Measurements from ENCODE around the gene QSOX1.

QSOX1 gene

DNA sequence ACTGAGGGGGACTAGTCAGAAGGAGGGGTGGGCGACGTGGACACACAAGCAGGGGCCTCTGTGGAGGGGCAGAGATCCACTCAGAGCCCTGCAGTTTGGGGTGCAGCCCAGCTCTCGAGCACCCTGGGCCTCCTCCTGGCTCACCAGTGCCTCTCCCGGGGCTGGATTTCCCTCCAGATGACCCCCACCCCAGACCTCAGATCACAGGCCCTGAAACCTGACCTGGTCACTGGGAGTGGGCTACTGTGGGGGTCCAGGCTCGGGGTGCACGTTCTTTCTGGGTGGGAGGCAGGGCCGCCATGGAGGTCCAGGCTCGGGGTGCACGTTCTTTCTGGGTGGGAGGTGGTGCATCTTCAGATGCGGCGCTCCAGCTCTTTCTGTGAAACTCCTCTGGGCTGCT is 65.1 kb downstream of the QSOX1 start:
- DNase-seq = no peak

DNA sequence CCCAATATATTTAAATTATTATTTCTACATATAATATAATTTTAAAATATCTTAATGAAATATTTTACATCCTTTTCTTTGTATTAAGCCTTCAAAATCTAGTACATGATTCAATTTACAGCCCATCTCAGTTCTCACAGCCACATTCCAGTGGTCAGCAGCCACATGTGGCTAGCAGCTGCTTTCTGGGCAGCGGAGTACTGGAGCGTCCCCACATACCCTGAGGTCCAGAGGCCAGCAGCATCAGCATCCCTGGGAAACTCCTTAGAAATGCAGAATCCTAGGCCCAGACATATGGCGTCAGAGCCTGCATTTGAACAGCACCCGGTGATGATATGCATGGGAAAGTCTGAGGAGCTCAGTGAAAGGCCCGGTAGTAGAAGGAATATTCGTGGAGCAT is 66.8 kb downstream of the QSOX1 start:
- no peak for DNase-seq

DNA sequence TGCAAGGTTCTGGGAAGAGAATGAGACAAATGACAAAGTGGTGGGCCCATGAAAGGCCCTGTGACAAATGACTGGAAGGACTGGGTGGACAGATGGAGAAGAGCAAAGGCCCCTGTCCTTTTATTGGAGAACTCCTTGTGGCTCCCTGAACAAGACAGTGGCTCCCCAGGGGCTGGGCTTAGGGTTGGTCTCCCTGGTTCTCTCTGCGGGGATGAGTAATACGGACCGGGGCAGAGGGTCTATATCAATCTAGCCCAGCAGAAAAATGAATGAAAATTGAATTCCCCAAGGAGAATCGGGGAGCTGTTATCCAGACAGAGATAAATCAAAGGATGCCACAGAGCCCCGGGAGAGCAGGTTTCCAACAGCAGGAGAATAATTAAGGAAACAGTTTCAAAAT is 70.2 kb downstream of the QSOX1 start:
- no peak for DNase-seq

GRCh38 chr1:180225403-180225802 is 70.7 kb downstream of the QSOX1 start:
- no peak for DNase-seq

- no peak for DNase-seq
These were observed 73.4 kb downstream of the QSOX1 start for GRCh38 chr1:180227861-180228647.

- no peak for DNase-seq
These were observed 74.2 kb downstream of the QSOX1 start for GRCh38 chr1:180228648-180229482.

DNA sequence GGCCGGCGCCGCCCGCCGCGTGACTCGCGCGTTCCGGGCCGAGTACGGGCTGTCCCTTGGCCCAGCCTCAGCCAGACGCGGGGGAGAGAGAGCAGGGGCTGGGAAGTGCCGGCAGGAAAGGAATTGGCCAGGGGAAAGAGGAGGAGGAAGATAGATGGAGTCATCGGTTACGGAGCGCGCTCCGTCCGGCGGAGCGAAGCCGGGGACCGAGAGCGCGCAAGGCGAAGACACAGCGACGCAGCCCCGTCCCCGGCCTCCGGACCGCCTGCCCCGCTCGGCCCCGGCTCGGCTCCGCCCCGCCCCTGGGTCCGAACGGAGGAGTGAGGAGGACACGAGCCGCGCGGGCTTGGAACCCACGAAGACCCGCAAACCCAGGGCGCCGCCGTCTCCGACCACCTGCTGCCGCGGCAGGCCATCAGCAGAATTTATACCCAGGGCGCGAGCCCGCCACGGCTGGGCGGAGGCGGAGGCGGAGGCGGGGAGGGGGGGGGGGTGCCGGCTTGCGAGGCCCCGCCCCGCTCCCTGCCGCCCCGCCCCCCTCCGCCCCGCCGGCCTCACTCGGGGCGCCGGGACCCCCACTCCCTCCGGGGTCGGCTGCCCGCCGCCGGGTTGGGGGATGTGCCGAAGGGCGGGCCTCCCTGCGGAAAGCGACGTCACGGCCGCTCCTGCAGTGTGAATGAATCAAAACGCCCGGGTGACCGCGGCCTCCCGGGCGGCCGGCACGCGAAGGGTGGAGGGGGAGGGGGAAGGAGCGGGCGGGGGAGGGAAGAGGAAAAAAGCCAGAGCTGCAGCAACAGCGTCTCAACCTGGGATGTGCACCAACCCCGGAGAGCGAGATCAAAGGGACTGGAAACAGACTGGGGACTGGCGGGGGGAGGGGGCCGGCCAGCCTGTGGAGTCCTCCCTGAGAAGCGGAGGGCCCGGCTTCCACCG is 75.1 kb downstream of the QSOX1 start, which contains the start of gene LHX4:
LHX4 (plus strand) TSS at position 782 of the 933 bp plus-strand sequence. CDS start 266 bp downstream, outside the sequence.
- DNase-seq = no peak

DNA sequence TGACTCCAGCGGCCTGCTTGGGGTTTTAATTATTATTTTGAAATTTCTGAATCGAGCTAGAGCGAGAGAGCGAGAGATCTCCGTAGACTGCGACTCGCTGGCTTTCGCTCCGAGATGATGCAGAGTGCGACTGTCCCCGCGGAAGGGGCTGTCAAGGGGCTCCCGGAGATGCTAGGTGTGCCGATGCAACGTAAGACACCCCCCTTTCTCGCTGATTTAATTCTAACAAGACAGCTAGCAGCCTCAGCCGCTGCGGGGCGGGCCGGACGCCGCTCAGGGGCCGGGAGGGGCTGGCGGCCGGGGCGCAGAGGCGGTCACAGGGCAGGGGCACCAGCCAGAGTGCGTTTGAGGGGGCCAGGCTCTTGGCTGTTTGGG is 75.7 kb downstream of the QSOX1 start:
- peak; percentile 19 for DNase-seq

DNA sequence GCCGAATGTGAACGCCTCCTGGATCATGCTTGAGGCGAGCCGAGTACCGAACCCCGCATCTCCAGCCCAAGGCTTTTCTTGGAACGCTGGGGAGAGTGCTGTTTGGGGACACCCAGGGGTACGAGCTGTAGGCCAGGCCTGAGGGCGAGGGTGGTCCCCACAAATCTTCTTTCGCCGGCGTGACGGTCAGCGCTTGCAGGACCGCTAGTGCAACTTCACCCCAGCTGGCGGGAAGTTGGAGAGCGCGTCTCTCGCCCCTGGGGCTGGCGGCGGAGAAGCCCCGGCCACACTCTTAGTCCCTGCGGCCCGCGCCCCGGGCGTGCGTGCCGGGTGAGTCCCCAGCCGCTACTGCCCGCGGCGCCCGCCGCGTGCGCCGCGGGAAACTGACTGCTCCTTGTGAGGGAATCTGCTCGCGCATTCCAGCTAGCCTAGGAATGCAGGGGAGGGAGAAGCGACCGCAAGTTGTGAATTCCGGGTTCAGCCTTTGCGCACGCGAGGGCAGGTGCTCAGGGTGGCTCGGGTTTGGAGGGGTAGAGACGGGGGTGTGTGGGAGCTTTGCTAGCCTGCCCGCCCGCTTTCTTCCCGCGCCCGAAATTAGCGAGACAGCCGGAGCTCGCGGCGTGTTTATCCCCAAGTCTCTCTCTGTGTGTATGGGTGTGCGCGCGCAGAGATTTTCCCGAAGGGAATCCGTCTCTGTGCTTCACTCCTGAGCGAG is 76.3 kb downstream of the QSOX1 start:
- no peak for DNase-seq

GRCh38 chr1:180231506-180231921 is 76.8 kb downstream of the QSOX1 start:
- peak; percentile 41 for DNase-seq

DNA sequence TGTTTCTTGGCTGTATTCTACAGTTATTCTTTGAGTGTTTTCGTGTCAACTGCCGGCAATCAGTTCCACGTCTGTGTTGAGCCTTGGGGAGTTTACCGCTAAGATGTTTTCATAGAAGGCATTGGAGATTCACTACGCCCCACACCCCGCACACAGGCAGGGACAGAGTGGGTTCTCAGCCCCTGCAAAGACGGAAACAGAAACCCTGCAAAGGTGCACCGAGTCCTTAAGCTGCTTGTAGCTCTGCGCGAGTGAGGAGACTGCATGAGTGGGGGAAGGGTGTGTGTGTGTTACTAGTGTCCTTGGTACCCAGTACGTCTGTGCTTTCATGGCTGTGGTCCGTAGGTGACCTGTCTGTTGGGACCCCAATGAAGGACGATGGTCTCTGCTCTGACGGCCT is 77.3 kb downstream of the QSOX1 start:
- DNase-seq = no peak

GRCh38 chr1:180232521-180233043 is 77.9 kb downstream of the QSOX1 start:
- no peak for DNase-seq

GRCh38 chr1:180233191-180234011 is 78.7 kb downstream of the QSOX1 start:
- no peak for DNase-seq

- peak; percentile 19 for DNase-seq
These were observed 79.9 kb downstream of the QSOX1 start for GRCh38 chr1:180234369-180235076.

- peak; percentile 19 for DNase-seq
These were observed 80.4 kb downstream of the QSOX1 start for GRCh38 chr1:180235077-180235501.

GRCh38 chr1:180235502-180236239 is 81.0 kb downstream of the QSOX1 start:
- peak; percentile 25 for DNase-seq

- DNase-seq = no peak
These were observed 82.2 kb downstream of the QSOX1 start for GRCh38 chr1:180236698-180237509.

GRCh38 chr1:180237869-180238476 is 83.3 kb downstream of the QSOX1 start:
- no peak for DNase-seq

Data from DMS79 treated with DMSO at 0.1 percent for 48 hours (cell line).